ENCODE data around the gene LSAMP. TPM values are rescaled to one million over a fixed set of nuclear protein-coding genes. Genes with fewer than 3 reads are reported as not detected.
"Not testable (repeated sequence)": the region's sequence is repeated elsewhere in the genome, so short reads cannot be mapped to it uniquely, and the experiment has no call there.

The LSAMP gene
- total RNA-seq, 4 donors from 2014 or later = 4.3 to 5.2 (median 5.0) TPM

GRCh38 chr3:115851571-115851970, 593.7 kb downstream of the LSAMP start:
- TF ChIP-seq, protein P1, sequence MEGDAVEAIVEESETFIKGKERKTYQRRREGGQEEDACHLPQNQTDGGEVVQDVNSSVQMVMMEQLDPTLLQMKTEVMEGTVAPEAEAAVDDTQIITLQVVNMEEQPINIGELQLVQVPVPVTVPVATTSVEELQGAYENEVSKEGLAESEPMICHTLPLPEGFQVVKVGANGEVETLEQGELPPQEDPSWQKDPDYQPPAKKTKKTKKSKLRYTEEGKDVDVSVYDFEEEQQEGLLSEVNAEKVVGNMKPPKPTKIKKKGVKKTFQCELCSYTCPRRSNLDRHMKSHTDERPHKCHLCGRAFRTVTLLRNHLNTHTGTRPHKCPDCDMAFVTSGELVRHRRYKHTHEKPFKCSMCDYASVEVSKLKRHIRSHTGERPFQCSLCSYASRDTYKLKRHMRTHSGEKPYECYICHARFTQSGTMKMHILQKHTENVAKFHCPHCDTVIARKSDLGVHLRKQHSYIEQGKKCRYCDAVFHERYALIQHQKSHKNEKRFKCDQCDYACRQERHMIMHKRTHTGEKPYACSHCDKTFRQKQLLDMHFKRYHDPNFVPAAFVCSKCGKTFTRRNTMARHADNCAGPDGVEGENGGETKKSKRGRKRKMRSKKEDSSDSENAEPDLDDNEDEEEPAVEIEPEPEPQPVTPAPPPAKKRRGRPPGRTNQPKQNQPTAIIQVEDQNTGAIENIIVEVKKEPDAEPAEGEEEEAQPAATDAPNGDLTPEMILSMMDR (IDR thresholded peaks at IDR 0.05) = no peak
- TF ChIP-seq POLR2AphosphoS5 (IDR thresholded peaks at IDR 0.05) (no peak), POLR2A (IDR thresholded peaks at IDR 0.05) (no peak), EP300 (IDR thresholded peaks at IDR 0.05) (no peak)
- no peaks in the 10 kb centered on the region for H3K9me3 ChIP-seq
- WGBS = 75% methylated on average over 3 of the region's 3 CpGs
- H3K4me1 ChIP-seq = no peaks in the 10 kb centered on the region
- H3K4me3 ChIP-seq = no peak overlapping the region
- no peaks in the 10 kb centered on the region for H3K36me3 ChIP-seq
- H3K27ac ChIP-seq = no peak overlapping the region
- no peaks in the 10 kb centered on the region for H3K27me3 ChIP-seq
- DNase-seq (ENCODE audit: low spot score in 2 of 2) = no peak

GRCh38 chr3:115848641-115849040, 596.6 kb downstream of the LSAMP start:
- H3K4me1 ChIP-seq = no peaks in the 10 kb centered on the region
- no peaks in the 10 kb centered on the region for H3K9me3 ChIP-seq
- no peaks in the 10 kb centered on the region for H3K27me3 ChIP-seq
- TF ChIP-seq POLR2A (IDR thresholded peaks at IDR 0.05) (no peak), POLR2AphosphoS5 (IDR thresholded peaks at IDR 0.05) (no peak), EP300 (IDR thresholded peaks at IDR 0.05) (no peak)
- TF ChIP-seq, protein P1 (IDR thresholded peaks at IDR 0.05) = no peak
- no peak overlapping the region for H3K4me3 ChIP-seq
- WGBS = 97% methylated on average over 1 of the region's 1 CpG
- H3K27ac ChIP-seq = no peak overlapping the region
- DNase-seq (ENCODE audit: low spot score in 2 of 2) = no peak
- H3K36me3 ChIP-seq = no peaks in the 10 kb centered on the region

DNA sequence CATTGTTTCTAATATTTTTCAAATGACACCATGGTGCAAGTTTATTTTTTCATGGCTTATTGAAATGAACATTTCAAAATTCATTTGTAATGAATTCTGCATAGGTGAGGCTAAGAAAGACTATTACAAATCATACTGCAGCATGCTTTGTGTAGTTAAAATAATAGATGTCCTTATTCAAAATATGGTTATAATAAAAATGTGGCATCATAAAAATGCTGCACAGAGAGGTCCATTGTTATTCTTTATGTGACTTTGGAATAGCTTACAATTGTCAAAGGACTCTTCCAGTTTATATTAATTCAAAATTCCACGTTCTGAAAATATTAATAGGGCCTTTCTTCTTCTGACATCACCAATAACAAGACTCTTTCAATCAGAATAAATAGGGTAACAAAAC, 599.3 kb downstream of the LSAMP start:
- Histone ChIP-seq H3K27me3 (no peaks in the 10 kb centered on the region), H3K4me1 (no peaks in the 10 kb centered on the region), H3K4me3 (no peak overlapping the region), H3K36me3 (no peaks in the 10 kb centered on the region), H3K27ac (no peak overlapping the region), H3K9me3 (no peaks in the 10 kb centered on the region)
- WGBS = 77% methylated on average over 1 of the region's 1 CpG
- TF ChIP-seq EP300 (IDR thresholded peaks at IDR 0.05) (no peak), POLR2A (IDR thresholded peaks at IDR 0.05) (no peak), POLR2AphosphoS5 (IDR thresholded peaks at IDR 0.05) (no peak)
- TF ChIP-seq, protein P1 (IDR thresholded peaks at IDR 0.05) = no peak
- no peak for DNase-seq (ENCODE audit: low spot score in 2 of 2)

GRCh38 chr3:115844729-115845128, 600.6 kb downstream of the LSAMP start:
- H3K4me3 ChIP-seq; DNase-seq (ENCODE audit: low spot score in 2 of 2); H3K36me3 ChIP-seq; H3K27me3 ChIP-seq; H3K27ac ChIP-seq; H3K9me3 ChIP-seq; H3K4me1 ChIP-seq: not testable (repeated sequence)
- 93% methylated on average over 5 of the region's 5 CpGs for whole genome bisulfite sequencing

GRCh38 chr3:115843206-115843605, 602.1 kb downstream of the LSAMP start:
- WGBS = 72% methylated on average over 1 of the region's 1 CpG
- Histone ChIP-seq H3K36me3 (no peaks in the 10 kb centered on the region), H3K4me1 (no peaks in the 10 kb centered on the region)

More at GRCh38 chr3:115843206-115843605, 602.1 kb downstream of the LSAMP start:
- no peaks in the 10 kb centered on the region for H3K27me3 ChIP-seq
- TF ChIP-seq, protein P1 (IDR thresholded peaks at IDR 0.05) = no peak
- no peak for TF ChIP-seq POLR2A (IDR thresholded peaks at IDR 0.05)
- TF ChIP-seq EP300 (IDR thresholded peaks at IDR 0.05) = no peak
- TF ChIP-seq POLR2AphosphoS5 (IDR thresholded peaks at IDR 0.05) = no peak
- no peak for DNase-seq (ENCODE audit: low spot score in 2 of 2)
- no peaks in the 10 kb centered on the region for H3K9me3 ChIP-seq
- no peak overlapping the region for H3K27ac ChIP-seq
- no peak overlapping the region for H3K4me3 ChIP-seq
